Limb (tissue), 2 donors: ENCODE measurements around the gene FLVCR2.
A peak's percentile ranks its signal among the peaks of the same experiment; 100 is the strongest.
"Not testable (repeated sequence)": the region's sequence is repeated elsewhere in the genome, so short reads cannot be mapped to it uniquely, and the experiment has no call there.

Experiments
- DNase-seq, 2 donors: peaks; one replicate each; pipeline ENCODE4 v3.0.0-alpha.2; 2016; ENCODE audit errors: extremely low spot score in 2 of 2

Gene FLVCR2

DNA sequence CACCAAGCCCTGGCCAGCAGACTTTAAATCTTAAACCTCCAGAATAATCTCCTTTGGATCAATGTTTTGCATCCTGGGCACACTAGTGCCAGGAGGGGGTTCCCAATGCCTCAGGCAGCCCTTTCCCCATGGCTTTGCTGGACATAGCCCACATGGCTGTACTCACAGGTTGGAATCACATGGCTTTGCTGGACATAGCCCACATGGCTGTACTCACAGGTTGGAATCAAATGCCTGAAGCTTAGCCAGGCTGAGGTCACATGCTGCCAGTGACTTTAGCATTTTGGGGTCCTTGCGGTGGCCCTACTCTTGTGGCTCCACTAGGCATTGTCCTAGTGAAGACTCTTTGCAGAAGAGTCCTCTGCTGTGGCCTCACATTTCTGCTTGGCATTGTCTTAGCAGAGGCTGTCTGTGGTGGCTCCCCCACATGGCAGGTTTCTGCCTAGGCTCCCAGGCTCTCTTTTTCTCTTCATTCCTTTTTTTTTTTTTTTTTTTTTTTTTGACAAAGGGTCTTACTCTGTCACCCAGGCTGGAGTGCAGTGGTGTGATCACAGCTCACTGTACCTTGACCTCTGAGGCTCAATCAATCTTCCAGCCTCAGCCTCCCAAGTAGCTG lies 13.0 kb downstream of the FLVCR2 start:
- DNase-seq: no peak

DNA sequence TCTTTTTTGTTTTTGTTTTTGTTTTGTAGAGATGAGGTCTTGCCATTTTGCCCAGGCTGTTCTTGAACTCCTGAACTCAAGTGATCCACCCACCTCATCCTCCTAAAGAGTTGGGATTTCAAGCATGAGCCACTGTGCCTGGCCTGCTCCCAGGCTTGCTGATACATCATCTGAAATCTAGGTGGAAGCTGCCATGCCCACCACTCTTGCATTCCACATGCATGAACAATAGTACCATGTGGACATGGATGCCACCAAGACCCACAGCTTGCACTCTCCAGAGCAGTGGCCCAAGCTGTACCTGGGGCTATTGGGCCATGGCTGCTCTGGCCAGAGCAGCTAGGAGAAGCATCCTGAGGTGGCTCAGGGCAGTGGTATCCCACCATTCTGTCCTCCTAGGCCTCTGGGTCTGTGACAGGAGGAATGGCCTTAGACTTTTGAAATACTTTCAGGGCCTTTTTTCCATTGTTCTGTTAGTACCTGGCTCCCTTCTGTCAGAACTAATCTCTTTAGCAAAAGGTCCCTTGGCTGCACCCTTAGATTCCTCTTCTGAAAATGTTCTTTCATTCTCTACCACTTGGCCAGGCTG lies 13.7 kb downstream of the FLVCR2 start:
- DNase-seq: no peak

- DNase-seq: no peak
Observed at GRCh38 chr14:75595226-75595625, 16.8 kb downstream of the FLVCR2 start.

DNA sequence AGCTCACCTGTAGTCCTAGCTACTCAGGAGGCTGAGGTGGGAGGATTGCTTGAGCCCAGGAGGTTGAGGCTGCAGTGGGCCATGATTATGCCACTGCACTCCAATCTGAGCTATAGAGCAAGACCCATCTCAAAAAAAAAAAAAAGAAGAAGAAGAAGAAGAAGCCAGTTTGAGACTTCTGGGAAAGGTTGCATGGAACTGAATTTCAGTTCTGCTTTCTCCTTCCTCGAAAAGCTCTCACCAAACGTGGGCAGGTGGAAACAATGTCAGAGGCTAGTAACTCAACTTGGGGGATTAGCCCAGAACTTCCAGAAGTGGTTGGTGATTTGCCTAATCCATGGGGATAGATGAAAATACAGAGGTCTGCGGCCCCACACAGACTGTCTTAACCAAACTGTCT lies 18.7 kb downstream of the FLVCR2 start:
- no peak for DNase-seq

DNA sequence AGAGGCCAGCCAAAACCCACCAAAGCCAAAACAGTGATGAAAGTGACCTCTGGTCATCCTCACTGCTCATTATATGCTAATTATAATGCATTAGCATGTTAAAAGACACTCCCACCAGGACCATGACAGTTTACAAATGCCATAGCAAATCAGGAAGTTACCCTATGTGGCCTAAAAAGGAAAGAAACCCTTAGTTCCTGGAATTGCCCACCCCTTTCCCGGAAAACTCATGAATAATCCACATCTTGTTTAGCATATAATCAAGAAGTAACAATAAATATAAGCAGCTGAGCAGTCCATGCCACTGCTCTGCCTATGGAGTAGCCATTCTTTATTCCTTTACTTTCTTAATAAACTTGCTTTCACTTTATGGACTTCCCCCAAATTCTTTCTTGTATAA lies 21.7 kb downstream of the FLVCR2 start:
- DNase-seq: not testable (repeated sequence)

DNA sequence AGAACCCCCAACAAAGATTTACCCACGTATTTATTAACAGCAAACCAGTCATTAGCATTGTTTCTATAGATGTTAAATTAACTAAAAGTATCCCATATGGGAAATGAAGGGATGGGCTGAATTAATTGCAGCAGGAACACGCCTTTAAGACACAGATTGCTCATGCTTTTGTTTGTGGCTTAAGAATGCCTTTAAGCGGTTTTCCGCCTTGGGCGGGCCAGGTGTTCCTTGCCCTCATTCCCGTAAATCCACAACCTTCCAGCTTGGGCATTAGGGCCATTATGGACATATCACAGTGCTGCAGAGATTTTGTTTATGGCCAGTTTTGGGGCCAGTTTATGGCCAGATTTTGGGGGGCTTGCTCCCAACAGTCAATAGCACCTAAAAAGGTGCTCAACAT lies 22.6 kb downstream of the FLVCR2 start:
- DNase-seq: not testable (repeated sequence)

DNA sequence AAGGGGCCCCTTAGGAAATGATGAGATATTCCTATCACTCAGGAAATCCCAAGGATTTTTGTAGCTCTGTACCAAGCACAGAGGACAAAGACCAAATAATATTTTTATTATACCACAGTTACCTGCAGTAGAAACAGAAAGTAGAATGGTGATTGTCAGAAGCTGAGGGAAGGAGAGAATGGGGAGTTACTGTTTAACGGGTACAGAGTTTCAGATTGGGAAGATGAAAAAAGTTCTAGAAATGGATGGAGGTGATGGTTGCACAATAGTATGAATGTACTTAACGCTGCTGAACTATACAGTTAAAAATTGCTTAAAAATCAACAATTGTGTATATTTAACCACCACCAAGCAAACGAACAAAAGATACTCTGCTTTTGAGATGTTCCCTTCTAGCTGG lies 24.1 kb downstream of the FLVCR2 start:
- no peak for DNase-seq

DNA sequence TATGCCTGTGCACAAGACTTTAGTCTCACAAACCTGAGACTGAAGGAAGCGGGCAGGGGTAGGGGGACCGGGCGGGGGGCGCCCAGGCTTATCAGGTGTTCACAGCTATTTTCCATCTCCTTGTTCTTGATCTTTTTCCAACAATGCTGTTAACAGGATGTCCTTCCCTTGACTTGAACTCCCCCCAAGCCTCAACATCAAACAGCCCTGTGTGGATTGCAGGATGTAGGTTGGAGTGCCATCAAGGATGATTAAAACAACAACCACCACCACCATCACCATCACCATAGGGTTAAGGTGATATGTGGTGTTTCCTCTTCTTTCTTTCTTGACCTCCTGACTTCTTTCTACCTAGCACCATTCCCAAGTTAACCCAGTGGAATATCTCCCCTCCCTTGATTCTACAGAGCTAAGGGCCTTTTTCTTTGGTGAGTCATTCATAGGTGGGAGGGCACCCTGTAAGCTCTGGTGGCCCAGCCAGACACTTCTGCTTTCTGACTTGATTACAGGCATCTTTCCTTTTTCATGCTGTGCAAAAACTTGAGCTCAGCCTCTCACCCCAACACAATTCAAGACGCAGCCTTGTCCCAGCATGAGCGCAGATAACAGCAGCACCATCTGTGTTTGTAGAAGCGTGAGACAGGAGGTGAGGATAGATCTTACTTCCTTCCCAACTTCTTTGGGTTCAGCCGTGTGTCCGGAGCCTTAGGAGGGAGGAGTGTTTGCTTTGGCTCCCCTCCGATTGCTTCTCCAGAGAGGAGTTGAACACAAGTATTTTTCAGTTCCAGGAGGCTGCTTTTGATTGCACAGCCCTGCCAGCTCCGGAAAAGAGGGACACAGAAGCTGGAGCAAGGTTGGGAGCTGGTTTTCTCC lies 26.8 kb downstream of the FLVCR2 start:
- peak in 1 of 2 donors; percentile 37 for DNase-seq

GRCh38 chr14:75605916-75606315 lies 27.5 kb downstream of the FLVCR2 start:
- no peak for DNase-seq

- no peak for DNase-seq
Observed at GRCh38 chr14:75607044-75607443, 28.6 kb downstream of the FLVCR2 start.

- no peak for DNase-seq
Observed at GRCh38 chr14:75607842-75608640, 29.6 kb downstream of the FLVCR2 start.

GRCh38 chr14:75609116-75609515 lies 30.7 kb downstream of the FLVCR2 start:
- DNase-seq: no peak

GRCh38 chr14:75609606-75610475 lies 31.4 kb downstream of the FLVCR2 start:
- DNase-seq: no peak

DNA sequence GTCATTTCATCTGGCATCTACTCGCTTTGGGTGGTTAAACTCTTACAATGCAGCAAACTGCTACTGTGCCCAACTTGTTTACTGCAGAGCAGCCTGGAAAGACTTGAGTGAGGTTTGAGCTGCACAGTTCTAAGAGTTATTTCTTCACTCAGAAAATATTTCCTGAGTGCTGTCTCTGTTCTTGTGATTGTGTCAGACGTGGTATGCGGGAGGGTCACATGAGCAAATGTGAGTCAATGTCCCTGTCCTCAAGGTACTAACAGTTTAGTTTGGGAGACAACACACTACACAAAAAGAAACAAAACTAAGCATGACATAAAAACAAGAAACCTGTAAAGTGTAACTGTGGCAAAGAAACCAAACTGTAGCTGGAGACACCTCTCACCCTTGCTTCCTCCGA lies 32.4 kb downstream of the FLVCR2 start:
- DNase-seq: no peak

DNA sequence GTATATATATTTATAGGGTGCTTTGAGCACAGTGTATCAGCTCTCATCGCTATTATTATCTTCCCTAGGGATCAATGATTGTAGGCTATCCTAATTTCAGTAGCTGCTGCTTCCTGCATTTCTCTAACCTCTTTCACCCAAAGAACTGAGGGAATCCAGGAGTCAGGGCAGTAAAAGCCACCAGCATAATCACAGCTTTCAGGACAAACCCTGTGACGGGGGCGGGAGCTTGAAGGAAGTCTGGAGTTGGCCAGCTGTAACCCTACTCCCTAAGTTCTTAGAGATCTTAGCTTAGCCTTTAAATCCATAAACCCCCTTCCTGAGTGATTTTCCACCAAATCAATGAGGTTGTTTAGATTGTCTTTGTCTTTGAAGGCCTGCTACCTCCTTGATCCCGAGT lies 33.7 kb downstream of the FLVCR2 start:
- DNase-seq: no peak

GRCh38 chr14:75614179-75614578 lies 35.8 kb downstream of the FLVCR2 start:
- DNase-seq: no peak

GRCh38 chr14:75615200-75615599 lies 36.8 kb downstream of the FLVCR2 start:
- DNase-seq: no peak

DNA sequence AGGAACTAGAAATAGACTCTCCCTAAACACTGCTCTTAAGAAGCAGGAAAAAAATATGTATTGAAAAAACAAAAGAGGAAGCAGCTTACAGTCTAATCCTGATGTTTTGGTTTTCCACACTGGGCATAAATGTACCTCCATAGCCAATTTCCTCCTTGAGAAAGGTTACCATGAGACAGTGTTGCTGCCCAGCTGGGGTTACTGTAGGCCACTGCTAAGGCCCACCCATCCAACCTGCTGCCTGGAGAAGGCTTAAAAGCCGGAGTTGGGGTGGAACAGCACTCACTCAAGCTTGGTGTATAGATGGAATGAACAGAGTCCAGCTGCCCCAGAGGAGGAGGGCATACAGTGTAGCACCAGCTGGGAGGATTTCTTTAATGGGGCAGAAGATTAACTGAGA lies 41.1 kb downstream of the FLVCR2 start:
- no peak for DNase-seq

GRCh38 chr14:75625034-75625433 lies 46.6 kb downstream of the FLVCR2 start:
- DNase-seq: no peak

DNA sequence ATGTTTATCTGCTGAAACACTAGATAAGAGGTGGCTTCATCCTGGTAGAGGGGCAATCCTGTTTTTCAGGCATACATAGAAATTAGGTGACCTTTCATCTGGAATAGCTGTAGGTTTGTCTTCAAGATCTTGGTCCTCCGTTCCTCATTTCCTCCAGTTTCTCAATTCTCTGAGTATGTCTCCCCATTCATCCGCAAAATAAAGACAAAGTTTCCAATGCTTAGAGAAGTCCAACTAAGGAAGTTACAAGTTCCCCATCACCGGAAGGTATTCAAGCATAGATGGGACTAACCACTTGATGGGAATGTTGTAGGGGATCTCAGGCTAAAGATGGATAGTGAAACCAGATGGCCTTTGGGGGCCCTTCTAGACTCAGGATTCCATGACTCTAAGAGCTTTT lies 48.0 kb downstream of the FLVCR2 start:
- DNase-seq: no peak

GRCh38 chr14:75626863-75627262 lies 48.4 kb downstream of the FLVCR2 start:
- no peak for DNase-seq
